ENCODE results near the gene PRR22. TPM values are rescaled to one million over a fixed set of nuclear protein-coding genes. Genes with fewer than 3 reads are reported as not detected.

The PRR22 gene
- total RNA-seq, 4 donors from 2014 or later = 0.54 to 2.0 (median 1.2) TPM

GRCh38 chr19:5822181-5822844 lies 37.8 kb upstream of the PRR22 start:
- no peaks in the 10 kb centered on the region for H3K27me3 ChIP-seq
- no peak overlapping the region for H3K27ac ChIP-seq
- DNase-seq = no peak
- H3K4me1 ChIP-seq = peaks cover 0 to 17% of the 10 kb centered on the region in 2 donors
- H3K4me3 ChIP-seq (replicated peaks in 1 of 3) = no peak overlapping the region
- TF ChIP-seq POLR2A (IDR thresholded peaks at IDR 0.05) (no peak), CTCF (IDR thresholded peaks at IDR 0.05) (no peak)
- WGBS, 2 donors = 40 to 51% methylated on average over 14 to 30 of the region's 30 CpGs
- no peaks in the 10 kb centered on the region for H3K9me3 ChIP-seq
- intact Hi-C loops (cut with DNase I) = no loop called here
- H3K36me3 ChIP-seq = no peaks in the 10 kb centered on the region

- intact Hi-C loops (cut with DNase I) = no loop called here
- H3K9me3 ChIP-seq = no peaks in the 10 kb centered on the region
- no peaks in the 10 kb centered on the region for H3K27me3 ChIP-seq
- H3K27ac ChIP-seq = no peak overlapping the region
- peaks cover 0 to 10% of the 10 kb centered on the region in 2 donors for H3K4me1 ChIP-seq
- no peak for DNase-seq
- no peak for TF ChIP-seq CTCF (IDR thresholded peaks at IDR 0.05)
- TF ChIP-seq POLR2A (IDR thresholded peaks at IDR 0.05) = no peak
- WGBS, 2 donors = 62 to 65% methylated on average over 8 of the region's 8 CpGs
- no peaks in the 10 kb centered on the region for H3K36me3 ChIP-seq
- H3K4me3 ChIP-seq (replicated peaks in 1 of 3) = no peak overlapping the region
These were observed 37.1 kb upstream of the PRR22 start for GRCh38 chr19:5821521-5822180.

- H3K27ac ChIP-seq = no peak overlapping the region
- no peak for DNase-seq
- WGBS, 2 donors = 57 to 76% methylated on average over 6 of the region's 6 CpGs
- H3K36me3 ChIP-seq = no peaks in the 10 kb centered on the region
- H3K4me3 ChIP-seq (replicated peaks in 1 of 3) = no peak overlapping the region
- intact Hi-C loops (cut with DNase I) = no loop called here
- H3K9me3 ChIP-seq = no peaks in the 10 kb centered on the region
- peaks cover 0 to 6% of the 10 kb centered on the region in 2 donors for H3K4me1 ChIP-seq
- no peaks in the 10 kb centered on the region for H3K27me3 ChIP-seq
- TF ChIP-seq CTCF (IDR thresholded peaks at IDR 0.05) = no peak
- TF ChIP-seq POLR2A (IDR thresholded peaks at IDR 0.05) = no peak
These were observed 36.2 kb upstream of the PRR22 start for GRCh38 chr19:5820785-5821184.

- H3K36me3 ChIP-seq = no peaks in the 10 kb centered on the region
- intact Hi-C loops (cut with DNase I) = no loop called here
- DNase-seq = no peak
- H3K4me1 ChIP-seq = peaks cover 0 to 6% of the 10 kb centered on the region in 2 donors
- WGBS, 2 donors = 78 to 80% methylated on average over 7 to 10 of the region's 10 CpGs
- H3K27me3 ChIP-seq = no peaks in the 10 kb centered on the region
- H3K27ac ChIP-seq = no peak overlapping the region
- no peaks in the 10 kb centered on the region for H3K9me3 ChIP-seq
- H3K4me3 ChIP-seq (replicated peaks in 1 of 3) = no peak overlapping the region
- no peak for TF ChIP-seq CTCF (IDR thresholded peaks at IDR 0.05)
- TF ChIP-seq POLR2A (IDR thresholded peaks at IDR 0.05) = no peak
These were observed 34.0 kb upstream of the PRR22 start for GRCh38 chr19:5818594-5818993.

GRCh38 chr19:5817218-5817617 lies 32.7 kb upstream of the PRR22 start:
- H3K4me1 ChIP-seq = peaks cover 0 to 5% of the 10 kb centered on the region in 2 donors
- H3K36me3 ChIP-seq = no peaks in the 10 kb centered on the region
- no peak overlapping the region for H3K4me3 ChIP-seq (replicated peaks in 1 of 3)
- 93% methylated on average over 2 of the region's 2 CpGs for WGBS, 2 donors
- H3K27ac ChIP-seq = no peak overlapping the region
- intact Hi-C loops (cut with DNase I) = no loop called here
- no peaks in the 10 kb centered on the region for H3K27me3 ChIP-seq
- TF ChIP-seq POLR2A (IDR thresholded peaks at IDR 0.05) (no peak), CTCF (IDR thresholded peaks at IDR 0.05) (no peak)
- no peaks in the 10 kb centered on the region for H3K9me3 ChIP-seq
- DNase-seq = no peak
